Endometrial microvascular endothelial cells (primary cell): ENCODE data around the gene AGBL3. TPM values are rescaled to one million over a fixed set of nuclear protein-coding genes. Genes with fewer than 3 reads are reported as not detected.
"Not testable (repeated sequence)": the region's sequence is repeated elsewhere in the genome, so short reads cannot be mapped to it uniquely, and the experiment has no call there.

Experiments
- in situ Hi-C: cut with HindIII; loops from 2 replicates; pipeline ENCODE4 v1.10.0; 2017; ENCODE audit warnings: low sequenced_read_pairs, low pct_unique_long_range_greater_than_20kb; ENCODE audit errors: inconsistent ontology term
- total RNA-seq: library from RNA; depleted of rRNA; stranded (reverse); fragments of >200 nt; gene quantifications from one replicate; pipeline ENCODE4 v1.2.3, GENCODE V29; 2015; ENCODE audit errors: inconsistent ontology term

Gene AGBL3
- total RNA-seq, 1 donor from 2014 or later: 0.56 TPM

DNA sequence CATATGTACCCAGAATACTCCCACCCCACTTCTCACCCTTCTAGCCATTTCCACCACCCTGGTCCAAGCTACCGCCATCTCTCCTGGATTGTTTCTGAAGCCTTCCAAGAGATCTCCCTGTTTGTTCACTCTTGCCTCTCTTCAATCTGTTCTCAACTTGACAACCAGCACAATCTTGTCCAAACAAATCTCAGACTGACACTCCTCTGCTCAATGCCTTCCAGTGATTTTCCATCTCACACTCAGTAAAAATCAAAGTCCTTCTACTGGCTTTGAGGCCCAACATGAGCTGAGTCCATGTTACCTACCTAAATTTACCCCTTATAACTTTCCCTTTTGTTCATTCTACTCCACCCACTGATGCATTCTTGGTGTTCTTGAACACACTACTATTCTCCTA lies 128.3 kb downstream of the AGBL3 start:
- in situ Hi-C loops: no loop called here

- in situ Hi-C loops: no loop called here
These were observed 130.8 kb downstream of the AGBL3 start for GRCh38 chr7:135117096-135117495.

DNA sequence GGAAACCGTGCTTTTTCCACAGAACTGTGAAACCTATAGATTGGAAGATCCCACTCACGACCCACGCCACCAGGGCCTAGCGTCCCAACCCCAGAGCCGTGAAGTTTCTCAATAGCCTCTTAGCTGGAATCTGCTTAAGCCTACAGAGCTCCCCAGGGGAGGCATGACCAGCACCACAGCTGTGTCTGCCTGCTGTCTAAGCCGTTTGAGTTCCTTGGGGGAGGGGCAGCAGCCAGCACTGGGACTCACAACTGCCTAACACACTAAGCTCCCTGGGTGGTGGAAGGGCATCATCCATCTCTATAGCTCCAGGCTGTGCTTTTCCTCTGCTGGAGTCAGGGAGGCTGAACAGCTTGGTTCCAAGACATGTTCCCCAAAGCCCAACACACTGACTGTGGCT lies 135.6 kb downstream of the AGBL3 start:
- in situ Hi-C loops: no loop called here

DNA sequence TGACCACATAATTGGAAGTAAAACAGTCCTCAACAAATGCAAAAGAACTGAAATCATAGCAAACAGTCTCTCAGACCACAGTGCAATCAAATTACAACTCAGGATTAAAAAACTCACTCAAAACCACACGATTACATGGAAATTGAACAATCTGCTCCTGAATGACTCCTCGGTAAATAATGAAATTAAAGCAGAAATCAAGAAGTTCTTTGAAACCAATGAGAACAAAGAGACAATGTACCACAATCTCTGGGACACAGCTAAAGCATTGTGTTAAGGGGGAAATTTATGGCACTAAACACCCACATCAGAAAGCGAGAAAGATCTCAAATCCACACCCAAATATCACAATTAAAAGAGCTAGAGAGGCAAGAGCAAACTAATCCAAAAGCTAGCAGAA lies 138.3 kb downstream of the AGBL3 start:
- in situ Hi-C loops: not testable (repeated sequence)

DNA sequence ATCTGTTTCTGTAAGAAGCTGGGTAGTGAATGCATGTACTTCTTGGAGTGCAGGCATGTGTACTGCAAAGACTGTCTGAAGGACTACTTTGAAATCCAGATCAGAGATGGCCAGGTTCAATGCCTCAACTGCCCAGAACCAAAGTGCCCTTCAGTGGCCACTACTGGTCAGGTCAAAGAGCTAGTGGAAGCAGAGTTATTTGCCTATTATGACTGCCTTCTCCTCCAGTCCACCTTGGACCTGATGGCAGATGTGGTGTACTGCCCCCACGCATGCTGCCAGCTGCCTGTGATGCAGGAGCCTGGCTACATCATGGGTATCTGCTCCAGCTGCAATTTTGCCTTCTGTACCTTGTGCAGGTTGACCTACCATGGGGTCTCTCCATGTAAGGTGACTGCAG lies 142.6 kb downstream of the AGBL3 start:
- in situ Hi-C loops: no loop called here

DNA sequence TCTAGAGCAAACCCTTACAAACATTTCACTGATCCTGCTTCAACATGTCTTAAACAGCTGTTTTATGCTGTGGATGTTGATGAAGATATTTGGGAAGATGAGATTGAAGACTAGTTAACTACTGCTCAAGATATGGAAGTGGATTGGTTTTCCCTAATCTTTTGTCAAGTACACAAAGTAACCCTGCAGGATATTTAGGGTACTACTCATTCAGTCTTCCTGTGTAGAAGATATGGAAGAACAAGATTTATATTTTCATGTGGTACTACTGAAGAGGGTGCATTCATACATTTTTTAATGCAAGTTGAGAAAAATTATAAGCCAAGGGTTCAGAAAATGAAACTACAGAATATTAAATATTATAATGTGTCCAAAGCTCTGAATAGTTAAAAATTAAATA lies 143.3 kb downstream of the AGBL3 start:
- in situ Hi-C loops: no loop called here

DNA sequence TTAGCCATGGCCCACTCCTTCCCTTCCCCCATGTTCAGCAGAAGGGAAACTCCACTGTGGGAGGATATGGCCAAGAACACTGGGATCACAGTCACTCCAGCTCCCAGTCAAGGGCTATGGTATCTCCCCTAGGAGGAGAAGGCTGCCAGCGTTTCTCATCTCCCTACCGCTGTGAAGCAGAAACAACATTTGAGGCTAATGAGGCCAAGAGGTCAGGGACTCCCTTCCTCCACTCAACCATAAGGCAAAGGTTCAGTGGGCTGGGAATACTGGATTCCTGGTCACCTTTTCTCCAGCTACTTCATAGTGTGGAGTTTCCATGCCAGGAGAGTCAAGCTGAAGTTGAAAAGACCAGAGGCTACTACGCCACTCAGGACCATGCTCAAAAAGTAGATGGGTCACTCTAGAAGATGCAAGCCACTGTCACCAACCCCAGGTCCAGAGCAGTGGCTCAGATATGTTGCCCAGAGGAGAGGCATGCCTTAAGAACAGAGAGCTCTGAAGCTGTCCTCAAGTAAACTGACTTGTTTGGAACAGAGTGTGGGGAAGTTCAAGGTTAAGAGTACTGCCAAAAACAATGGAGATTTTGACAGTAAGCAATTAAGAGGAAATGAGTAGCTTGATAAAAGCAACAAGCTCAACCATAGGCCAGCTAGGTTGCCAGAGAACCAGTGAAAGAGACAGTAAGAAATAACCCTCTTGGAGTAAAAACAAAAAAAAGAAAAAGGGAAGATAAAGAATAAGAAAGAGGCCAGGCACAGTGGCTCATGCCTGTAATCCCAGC lies 157.8 kb downstream of the AGBL3 start:
- in situ Hi-C loops: no loop called here

DNA sequence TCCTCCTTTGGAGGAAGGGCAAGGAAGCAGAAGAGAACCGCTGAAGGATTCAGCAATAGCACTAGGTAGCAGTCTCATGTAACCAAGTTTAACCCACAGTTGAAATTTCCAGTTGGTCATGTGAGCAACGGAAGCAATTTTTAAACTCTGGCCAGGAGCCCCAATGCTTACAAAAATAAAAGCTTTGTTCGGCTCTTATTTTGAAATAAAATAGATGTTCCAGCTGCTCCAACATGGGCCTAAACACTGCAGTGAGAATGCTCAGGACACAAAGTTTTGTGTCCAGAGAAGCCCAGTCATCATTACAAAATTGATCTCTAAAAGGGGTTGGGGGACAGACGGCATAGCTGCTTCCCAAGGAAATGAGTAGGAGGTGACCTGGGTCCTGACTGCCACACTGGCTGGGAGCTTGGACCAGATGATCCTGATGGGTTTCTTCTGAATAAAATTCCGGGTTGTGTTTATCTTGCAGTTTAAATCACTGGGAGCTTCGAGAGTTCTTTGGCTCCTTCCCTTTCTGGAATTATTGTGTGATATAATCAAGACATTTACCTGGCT lies 161.1 kb downstream of the AGBL3 start:
- in situ Hi-C loops: no loop called here

DNA sequence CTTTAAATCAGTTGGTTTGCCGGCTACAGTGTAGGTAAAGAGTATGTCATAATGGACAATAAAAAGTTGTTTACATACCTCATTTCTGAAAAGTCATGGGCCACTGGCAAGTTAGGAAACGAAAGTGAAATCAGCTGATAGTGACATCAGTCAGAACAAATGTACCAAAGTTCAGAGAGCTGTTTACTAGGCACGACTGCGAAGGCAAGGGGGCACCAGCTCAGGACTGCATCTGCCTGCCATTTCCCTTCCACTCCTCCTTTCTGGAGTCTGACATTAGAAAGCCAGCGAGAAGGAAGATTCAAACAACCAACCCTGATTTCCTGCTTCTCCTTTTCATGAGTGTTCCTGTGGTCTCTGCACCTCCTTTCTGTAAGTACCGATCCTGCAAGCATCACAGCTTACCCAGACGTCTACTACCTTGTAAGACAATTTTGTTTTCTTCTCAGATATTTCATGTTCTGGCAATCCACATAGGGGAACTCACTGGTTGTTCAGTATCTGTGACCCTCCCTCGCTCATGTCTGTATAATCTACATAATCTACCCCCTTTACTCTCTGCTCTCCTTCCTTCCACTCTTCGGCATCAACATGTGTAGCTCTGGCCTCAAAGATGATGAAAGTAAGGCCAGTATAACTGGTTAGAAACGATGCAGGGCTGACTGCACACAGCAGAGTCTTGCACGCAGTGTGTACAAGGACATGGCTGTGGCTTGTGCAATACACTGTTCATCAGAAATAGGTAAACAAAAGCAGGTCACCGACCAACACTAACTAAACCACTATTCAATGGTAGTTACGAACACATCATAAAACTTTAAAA lies 161.8 kb downstream of the AGBL3 start, which contains the start of gene TMEM140:
Gene TMEM140 (plus strand): TSS at position 174 of the 823 bp plus-strand sequence. CDS start 16,370 bp downstream, outside the sequence.
- in situ Hi-C loops: no loop called here

- in situ Hi-C loops: loop anchor here (25.0 kb wide), 1 partner anchor 163 kb away; the partner anchor contains the start of gene AGBL3
These were observed 163.9 kb downstream of the AGBL3 start for GRCh38 chr7:135150072-135150782.

DNA sequence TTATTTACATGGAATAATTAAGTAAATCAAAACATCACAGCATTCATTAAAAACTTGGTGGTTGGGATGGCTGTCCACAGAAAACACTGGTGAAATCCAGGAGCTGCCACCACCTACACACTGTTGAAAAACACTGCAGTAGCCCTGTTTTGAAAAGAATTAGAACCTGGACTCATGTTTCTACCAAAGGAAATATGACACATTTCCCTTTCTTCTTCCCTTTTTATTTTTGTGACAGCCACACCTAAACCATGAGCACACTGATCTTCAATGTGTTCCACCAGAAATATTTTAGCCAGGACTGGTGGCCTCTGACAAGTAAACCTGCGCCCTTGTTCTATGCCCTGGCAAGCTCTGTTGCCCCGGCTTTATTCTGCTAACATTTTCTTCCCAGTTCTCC lies 164.8 kb downstream of the AGBL3 start:
- in situ Hi-C loops: loop anchor here (25.0 kb wide), 1 partner anchor 164 kb away; the partner anchor contains the start of gene AGBL3

GRCh38 chr7:135151533-135151932 lies 165.2 kb downstream of the AGBL3 start:
- in situ Hi-C loops: loop anchor here (25.0 kb wide), 1 partner anchor 164 kb away; the partner anchor contains the start of gene AGBL3

DNA sequence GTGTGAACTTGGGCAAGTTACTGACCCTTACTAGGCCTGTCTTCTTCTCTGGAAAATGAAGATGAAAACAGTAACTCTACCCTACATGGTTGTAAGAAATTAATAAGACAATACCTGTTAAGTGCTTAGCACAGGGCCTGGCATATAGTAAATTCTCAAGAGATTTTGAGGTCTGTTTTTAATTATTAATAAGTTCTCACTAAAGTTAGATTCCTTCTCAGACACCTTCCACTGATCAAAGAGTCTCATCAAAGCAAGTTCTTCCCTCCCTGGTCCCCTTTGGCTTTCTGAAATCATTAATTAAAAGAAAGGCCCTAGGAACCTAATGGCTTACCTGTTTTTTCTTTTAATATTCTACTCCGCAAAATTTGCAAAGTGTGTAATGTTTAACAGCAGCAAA lies 166.1 kb downstream of the AGBL3 start:
- in situ Hi-C loops: loop anchor here (25.0 kb wide), 1 partner anchor 165 kb away; the partner anchor contains the start of gene AGBL3

- in situ Hi-C loops: loop anchor here (25.0 kb wide), 1 partner anchor 167 kb away; the partner anchor contains the start of gene AGBL3
These were observed 168.4 kb downstream of the AGBL3 start for GRCh38 chr7:135154734-135155133.

- in situ Hi-C loops: loop anchor here (25.0 kb wide), 1 partner anchor 169 kb away; the partner anchor contains the start of gene AGBL3
These were observed 170.0 kb downstream of the AGBL3 start for GRCh38 chr7:135156290-135156689.

DNA sequence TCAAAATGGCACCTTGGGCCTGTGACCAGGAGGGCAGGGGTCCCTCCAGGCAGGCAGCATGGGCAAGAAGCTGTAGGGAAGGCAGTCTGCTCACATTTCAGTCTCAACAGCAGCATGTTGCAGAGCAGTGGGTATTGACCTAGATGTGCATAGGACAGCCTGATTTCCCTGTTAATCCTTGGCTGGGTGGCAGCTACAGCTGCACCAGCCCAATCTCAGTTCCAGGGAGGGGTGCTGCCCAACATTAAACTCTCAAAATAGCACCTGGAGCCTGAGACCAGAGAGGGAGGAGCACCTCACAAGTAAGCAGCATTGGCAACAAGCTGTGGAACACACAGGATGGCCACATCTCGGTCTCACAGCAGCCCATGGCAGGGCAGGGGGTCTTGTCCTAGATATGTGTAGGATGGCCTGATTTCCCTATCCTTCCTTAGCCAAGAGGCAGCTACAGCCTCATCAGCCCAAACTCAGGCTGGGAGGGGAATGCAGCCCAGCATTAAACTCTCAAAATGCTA lies 171.9 kb downstream of the AGBL3 start:
- in situ Hi-C loops: loop anchor here (25.0 kb wide), 1 partner anchor 171 kb away; the partner anchor contains the start of gene AGBL3

DNA sequence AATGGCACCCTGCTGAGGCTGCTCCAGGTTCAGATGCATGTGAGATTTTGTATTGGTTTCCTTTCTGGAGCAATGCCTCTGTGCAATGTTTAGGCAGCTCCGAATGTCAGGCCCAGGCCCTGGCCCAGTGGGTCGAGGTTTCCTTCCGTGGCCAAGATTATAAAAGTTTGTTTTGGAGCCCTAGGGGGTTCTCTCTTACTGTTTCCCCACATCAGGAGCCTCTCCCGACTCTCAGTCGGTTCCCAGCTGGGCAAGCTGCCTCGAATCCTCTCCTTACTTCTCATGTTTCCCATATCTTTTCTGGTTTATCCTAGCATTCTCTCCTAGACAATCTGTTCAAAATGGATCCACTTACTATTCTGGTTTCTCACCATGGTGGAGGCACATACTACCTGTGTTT lies 172.6 kb downstream of the AGBL3 start:
- in situ Hi-C loops: loop anchor here (25.0 kb wide), 1 partner anchor 172 kb away; the partner anchor contains the start of gene AGBL3
